GM12878 (cell line): ENCODE measurements around the gene GGN. TPM values are rescaled to one million over a fixed set of nuclear protein-coding genes. Genes with fewer than 3 reads are reported as not detected.

Source experiments
- ATAC-seq: fragments of 200-7000 bp; cut with Tn5 transposase; 3 replicates; pipeline ENCODE4 v1.9.1; 2020; ENCODE audit warnings: mild to moderate bottlenecking, moderate library complexity
- BruUV-seq: library from RNA; stranded (reverse); fragments of 400-500 nt; replicated peaks from 2 replicates; lab custom pipeline; 2021; lab: Mats Ljungman, UMichigan
- CTCF ChIA-PET: fragments of 300-600 bp; sonication (Branson Sonifier 250); formaldehyde crosslinking; extraction: SDS; loops from one replicate; lab custom pipeline; 2021; ENCODE audit warnings: inconsistent platforms; lab: Yijun Ruan, JAX
- POLR2A ChIA-PET: fragments of 350-600 bp; formaldehyde crosslinking; extraction: SDS; loops from one replicate; lab custom pipeline; 2021; ENCODE audit warnings: inconsistent platforms; lab: Charles Lee
- RAD21 ChIA-PET: fragments of 300-600 bp; sonication (Branson Sonifier 250); formaldehyde crosslinking; loops from one replicate; lab custom pipeline; 2023; ENCODE audit warnings: antibody characterized with exemption; ENCODE audit not compliant: unreplicated experiment; lab: Charles Lee
- SMC1A ChIA-PET: fragments of 300-600 bp; sonication (Branson Sonifier 250); formaldehyde crosslinking; loops from one replicate; lab custom pipeline; 2023; ENCODE audit not compliant: unreplicated experiment, uncharacterized antibody; lab: Charles Lee
- DNase-seq: peaks from one replicate; pipeline ENCODE4 v3.0.0-alpha.2; 2011; ENCODE audit warnings: low read depth, low spot score
- FAIRE-seq: peaks from 3 replicates; lab custom pipeline; 2011; peaks lifted over from hg19 to GRCh38; lab: Jason Lieb, UNC
- H2AFZ ChIP-seq: 2 replicates; pipeline ENCODE4 v1.6.0; 2011; ENCODE audit warnings: low read depth, low read length, control low read depth; ENCODE audit not compliant: control insufficient read depth
- H3K27ac ChIP-seq: 2 replicates; pipeline ENCODE4 v1.5.1; 2011; ENCODE audit warnings: control low read depth; ENCODE audit not compliant: control insufficient read depth, insufficient read depth
- H3K27me3 ChIP-seq, 2 experiments: replicated peaks in 1 of 2; 2 replicates each; pipeline versions ENCODE4 v1.6.0 to v1.6.1; 2011; ENCODE audit warnings: low read length in 1 of 2; ENCODE audit not compliant: control insufficient read depth in 2 of 2, insufficient read depth in 2 of 2
- H3K36me3 ChIP-seq, 2 experiments: 2 replicates each; pipeline ENCODE4 v1.5.1; 2011; ENCODE audit warnings: low read length in 1 of 2; ENCODE audit not compliant: control insufficient read depth in 2 of 2, insufficient read depth in 2 of 2
- H3K4me1 ChIP-seq: 2 replicates; pipeline ENCODE4 v1.6.1; 2011; ENCODE audit warnings: mild to moderate bottlenecking, low read length, moderate library complexity, mixed read lengths; ENCODE audit not compliant: control insufficient read depth, insufficient read depth
- H3K4me2 ChIP-seq: 2 replicates; pipeline ENCODE4 v1.6.0; 2011; ENCODE audit warnings: control low read depth; ENCODE audit not compliant: control insufficient read depth, insufficient read depth
- H3K4me3 ChIP-seq: fragments of 200-600 bp; sonication (generic); 2 replicates; pipeline ENCODE4 v1.5.1; 2016
- H3K79me2 ChIP-seq: 2 replicates; pipeline ENCODE4 v1.6.0; 2011; ENCODE audit warnings: low read length; ENCODE audit not compliant: control insufficient read depth, insufficient read depth
- H3K9ac ChIP-seq: 2 replicates; pipeline ENCODE4 v1.8.0; 2011; ENCODE audit warnings: low read length, control low read depth, mixed read lengths; ENCODE audit not compliant: control insufficient read depth, insufficient read depth
- H3K9me3 ChIP-seq: replicated peaks from 3 replicates; pipeline ENCODE4 v1.5.1; 2011; ENCODE audit warnings: mild to moderate bottlenecking, low read length; ENCODE audit not compliant: control insufficient read depth, insufficient read depth
- H4K20me1 ChIP-seq: 2 replicates; pipeline ENCODE4 v1.6.0; 2011; ENCODE audit not compliant: control insufficient read depth, insufficient read depth
- BCL3 ChIP-seq: IDR thresholded peaks from 2 replicates; pipeline ENCODE4 v1.6.1; 2011; ENCODE audit warnings: borderline replicate concordance, low read depth, mild to moderate bottlenecking, moderate library complexity, low read length; ENCODE audit not compliant: insufficient read depth, poor library complexity, severe bottlenecking
- CREB1 ChIP-seq: IDR thresholded peaks from 2 replicates; pipeline ENCODE4 v1.6.1; 2012; ENCODE audit warnings: low read depth, mild to moderate bottlenecking, inconsistent platforms
- HDGF ChIP-seq: fragments of 450-650 bp; IDR thresholded peaks from 2 replicates; pipeline ENCODE4 v1.6.1; 2016; ENCODE audit warnings: antibody characterized with exemption
- JUND ChIP-seq: IDR thresholded peaks from 2 replicates; pipeline ENCODE4 v1.6.1; 2012; ENCODE audit warnings: low read depth, mild to moderate bottlenecking, low read length, improper control_type of control experiment, moderate library complexity
- RUNX3 ChIP-seq: IDR thresholded peaks from 2 replicates; pipeline ENCODE4 v1.6.1; 2012; ENCODE audit warnings: low read length, inconsistent platforms
- SMAD1 ChIP-seq: fragments of 450-650 bp; IDR thresholded peaks from 2 replicates; pipeline ENCODE4 v1.6.1; 2018; ENCODE audit warnings: mild to moderate bottlenecking, low read depth; ENCODE audit not compliant: partially characterized antibody
- whole genome bisulfite sequencing: methylation state at CpG from one replicate; pipeline ENCODE4 v1.1.6; 2016; ENCODE audit warnings: low lambda C conversion rate; ENCODE audit not compliant: insufficient replicate concordance, insufficient coverage; ENCODE audit errors: missing lambda C conversion rate; 5-methylcytosine and 5-hydroxymethylcytosine counted together
- in situ Hi-C: fragments of 300-500 bp; cut with MboI; formaldehyde crosslinking; loops from 9 replicates; pipeline ENCODE4 v1.14.3; 2018; ENCODE audit warnings: mixed read lengths
- intact Hi-C: fragments of 100-400 bp; cut with micrococcal nuclease; formaldehyde crosslinking; loops from one replicate; pipeline ENCODE4 v1.14.2; 2022; ENCODE audit not compliant: unreplicated experiment
- polyA plus RNA-seq, 11 experiments: library from polyadenylated mRNA; depleted of rRNA in 4 of 11; unstranded in 6 of 11; stranded (reverse) in 5 of 11; fragments of >200 nt; fragmentation: Nextera tagmentation in 4 of 11; fragmentation: Illumina TruSeq in 1 of 11; extraction: Ambion mirVana in 4 of 11; extraction: Trizol in 1 of 11; gene quantifications; 1 replicate in 1 of 11; 2 replicates in 10 of 11; pipeline versions ENCODE4 v1.2.1 to v1.2.3, GENCODE V29; 2011 to 2016; ENCODE audit warnings: inconsistent platforms in 2 of 11, missing spikeins in 2 of 11, low read depth in 1 of 11
- total RNA-seq, 4 experiments: library from RNA; depleted of rRNA in 3 of 4; stranded (reverse); fragments of >200 nt in 3 of 4; fragmentation: Illumina TruSeq in 1 of 4; extraction: Trizol in 1 of 4; gene quantifications; 2 replicates each; pipeline versions ENCODE4 v1.2.1 to v1.2.3, GENCODE V29; 2013 to 2021

Gene GGN
- total and polyA plus RNA-seq, 10 of the 15 experiments (the other 5 are each of a cell fraction or from before 2014, with no cell fraction given) = not detected

- Histone ChIP-seq H2AFZ (no peak overlapping the region), H4K20me1 (no peaks in the 10 kb centered on the region), H3K36me3 (no peaks in the 10 kb centered on the region), H3K27ac (no peak overlapping the region), H3K79me2 (no peaks in the 10 kb centered on the region), H3K27me3 (peaks cover 0 to 3% of the 10 kb centered on the region in 2 experiments; a peak in 2 of 4 replicates), H3K4me2 (no peak overlapping the region), H3K9me3 (no peaks in the 10 kb centered on the region), H3K4me3 (no peak overlapping the region), H3K4me1 (no peaks in the 10 kb centered on the region), H3K9ac (no peak overlapping the region)
- ChIA-PET SMC1A (interaction anchor here (2.8 kb wide), 1 partner anchor 529 kb away, joined by 18 read pairs; the partner anchor contains the start of genes MRPS12 and SARS2), CTCF (interaction anchor here (1.0 to 1.9 kb wide), 2 partner anchors 487 to 529 kb away, joined by 3 read pairs; partner anchors contain the start of genes MRPS12 and SARS2), POLR2A (interaction anchor here (2.7 kb wide), 1 partner anchor 27 kb away, joined by 13 read pairs; the partner anchor contains the start of gene PSMD8), RAD21 (no interaction called here)
- WGBS = 38% methylated on average over 3 of the region's 3 CpGs
- ATAC-seq = no peak
- intact Hi-C loops = loop anchor here (5.0 kb wide), 3 partner anchors 106 to 531 kb away; partner anchors contain the start of genes MRPS12 and SARS2
- no peak for DNase-seq
- no peak for TF ChIP-seq BCL3
- TF ChIP-seq SMAD1 = no peak
- TF ChIP-seq HDGF = no peak
- no peak for TF ChIP-seq RUNX3
- no peak for TF ChIP-seq CREB1
- no peak for TF ChIP-seq JUND
- in situ Hi-C loops = loop anchor here (25.0 kb wide), 1 partner anchor 236 kb away; the partner anchor contains the start of gene ACTN4
- FAIRE-seq = no peak
- BruUV-seq = no TSS peak
Measured at GRCh38 chr19:38401148-38401547, 13.3 kb upstream of the GGN start.
